ENCODE data around the gene HSD17B1.
"Not testable (repeated sequence)": the region's sequence is repeated elsewhere in the genome, so short reads cannot be mapped to it uniquely, and the experiment has no call there.

Gene HSD17B1

GRCh38 chr17:42548070-42548837 is 4.5 kb upstream of the HSD17B1 start:
- DNase-seq = no peak

- no peak for DNase-seq
Measured at GRCh38 chr17:42548993-42549755, 3.5 kb upstream of the HSD17B1 start.

- DNase-seq = no peak
Measured at GRCh38 chr17:42553161-42553818, 567 bp downstream of the HSD17B1 start.

GRCh38 chr17:42553866-42554249 is 1.1 kb downstream of the HSD17B1 start:
- DNase-seq = no peak

GRCh38 chr17:42554250-42555121 is 1.8 kb downstream of the HSD17B1 start:
- no peak for DNase-seq

GRCh38 chr17:42555122-42555622 is 2.4 kb downstream of the HSD17B1 start:
- DNase-seq = no peak

- not testable (repeated sequence) for DNase-seq
Measured at GRCh38 chr17:42555961-42556617, 3.4 kb downstream of the HSD17B1 start.

- no peak for DNase-seq
Measured at GRCh38 chr17:42559075-42559474, 6.4 kb downstream of the HSD17B1 start.

GRCh38 chr17:42560246-42560645 is 7.5 kb downstream of the HSD17B1 start:
- no peak for DNase-seq

- DNase-seq = peak; percentile 31
Measured at GRCh38 chr17:42561897-42562387, 9.2 kb downstream of the HSD17B1 start, which contains the start of gene COASY. Gene COASY (plus strand): TSS chr17:42562148. CDS start chr17:42562623, 475 bp downstream.

- DNase-seq = no peak
Measured at GRCh38 chr17:42562388-42563142, 9.8 kb downstream of the HSD17B1 start.

GRCh38 chr17:42563143-42563509 is 10.4 kb downstream of the HSD17B1 start:
- no peak for DNase-seq

GRCh38 chr17:42563543-42563942 is 10.8 kb downstream of the HSD17B1 start:
- no peak for DNase-seq

- no peak for DNase-seq
Measured at GRCh38 chr17:42563950-42564349, 11.2 kb downstream of the HSD17B1 start.

GRCh38 chr17:42564815-42565522 is 12.2 kb downstream of the HSD17B1 start:
- DNase-seq = no peak

GRCh38 chr17:42565523-42566214 is 12.9 kb downstream of the HSD17B1 start:
- no peak for DNase-seq

GRCh38 chr17:42566215-42566882 is 13.6 kb downstream of the HSD17B1 start:
- no peak for DNase-seq

GRCh38 chr17:42566883-42567573 is 14.3 kb downstream of the HSD17B1 start, which contains the start of gene MLX:
Gene MLX (plus strand): TSS chr17:42567100. CDS start chr17:42567125, 25 bp downstream.
- no peak for DNase-seq

Measured in cortex of kidney (tissue), 1 donor.